Subcutaneous abdominal adipose tissue (tissue), 5 donors: ENCODE measurements around the gene IDI2.

Experiments used
- H3K27ac ChIP-seq: one replicate; pipeline ENCODE4 v1.7.0; 2013; ENCODE audit warnings: low read depth, mild to moderate bottlenecking, inconsistent platforms, low read length, moderate library complexity
- H3K27me3 ChIP-seq, 5 donors: one replicate each; pipeline ENCODE4 v1.7.0; 2013; ENCODE audit warnings: low read length in 5 of 5, inconsistent platforms in 1 of 5; ENCODE audit not compliant: control insufficient read depth in 5 of 5, insufficient read depth in 4 of 5
- H3K36me3 ChIP-seq, 5 donors: one replicate each; pipeline ENCODE4 v1.7.0; 2013; ENCODE audit warnings: low read length in 5 of 5; ENCODE audit not compliant: control insufficient read depth in 5 of 5, insufficient read depth in 5 of 5
- H3K4me1 ChIP-seq, 5 donors: one replicate each; pipeline ENCODE4 v1.7.0; 2013; ENCODE audit warnings: low read length in 5 of 5, mild to moderate bottlenecking in 3 of 5, moderate library complexity in 1 of 5; ENCODE audit not compliant: control insufficient read depth in 5 of 5, insufficient read depth in 5 of 5
- H3K4me3 ChIP-seq, 5 donors: one replicate each; pipeline ENCODE4 v1.7.0; 2013; ENCODE audit warnings: low read length in 5 of 5, low read depth in 1 of 5
- H3K9ac ChIP-seq, 5 donors: one replicate each; pipeline ENCODE4 v1.7.0; 2013; ENCODE audit warnings: low read length in 5 of 5, mild to moderate bottlenecking in 4 of 5, moderate library complexity in 3 of 5
- H3K9me3 ChIP-seq, 5 donors: one replicate each; pipeline ENCODE4 v1.7.0; 2013; ENCODE audit warnings: low read length in 5 of 5; ENCODE audit not compliant: control insufficient read depth in 5 of 5
- donor health status: healthy.
- donor health status: healthy.
- donor health status: healthy.
- donor health status: healthy.
- donor health status: healthy.

The IDI2 gene

GRCh38 chr10:1036341-1036791, 10.7 kb upstream of the IDI2 start:
- H3K9ac ChIP-seq = no peak overlapping the region
- H3K36me3 ChIP-seq = peaks cover 2 to 34% (median 22%) of the 10 kb centered on the region in 5 donors
- H3K27me3 ChIP-seq = no peaks in the 10 kb centered on the region
- no peaks in the 10 kb centered on the region for H3K9me3 ChIP-seq
- H3K4me3 ChIP-seq = no peak overlapping the region
- H3K27ac ChIP-seq = no peak overlapping the region
- peaks cover 0 to 22% (median 5%) of the 10 kb centered on the region in 5 donors for H3K4me1 ChIP-seq

DNA sequence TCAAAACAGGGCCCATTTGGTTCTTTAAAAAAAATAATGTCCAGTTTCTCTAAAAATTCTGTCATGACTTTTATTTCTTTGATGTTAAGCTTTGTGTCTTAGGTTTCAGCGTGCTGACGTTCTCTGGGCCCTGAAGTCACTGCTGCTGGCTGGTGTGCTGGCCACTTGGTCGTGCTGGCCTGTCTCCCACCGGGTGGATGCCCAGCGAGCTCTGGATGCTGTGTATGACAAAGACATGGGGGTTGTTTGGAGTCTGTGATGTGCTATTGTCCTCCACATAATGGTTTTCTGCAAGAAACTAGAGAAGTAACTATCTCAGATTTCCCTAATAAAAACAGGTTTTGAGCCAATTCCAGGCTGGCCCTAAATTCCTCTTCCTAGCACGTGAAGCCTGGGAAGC, 9.5 kb upstream of the IDI2 start:
- Histone ChIP-seq H3K4me3 (no peak overlapping the region), H3K4me1 (peaks cover 0 to 22% (median 5%) of the 10 kb centered on the region in 5 donors), H3K27me3 (no peaks in the 10 kb centered on the region), H3K9ac (peak overlapping the region in 1 of 5 donors; percentile 22), H3K9me3 (no peaks in the 10 kb centered on the region), H3K27ac (peak overlapping the region; percentile 24), H3K36me3 (peaks cover 2 to 26% (median 15%) of the 10 kb centered on the region in 5 donors)

DNA sequence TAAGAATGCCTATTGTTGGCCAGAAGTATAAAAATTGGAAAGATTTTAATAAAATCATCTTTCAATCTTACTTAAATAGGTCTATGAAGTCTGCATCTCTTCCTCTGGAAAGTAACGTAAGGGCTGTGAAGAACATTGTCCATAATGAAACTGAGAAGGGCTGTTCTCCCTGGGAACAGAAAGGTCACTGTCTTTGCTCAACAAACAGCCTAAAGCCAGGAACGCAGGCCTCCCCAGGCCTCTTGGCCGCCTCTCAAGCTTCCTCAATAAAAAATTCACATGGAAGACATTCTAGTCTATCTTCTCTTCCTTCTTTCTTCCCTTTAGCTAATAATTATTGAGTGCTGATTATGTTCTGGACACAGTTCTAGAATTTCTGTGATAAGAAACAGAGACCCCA, 9.1 kb upstream of the IDI2 start:
- H3K9ac ChIP-seq = no peak overlapping the region
- peak overlapping the region; percentile 24 for H3K27ac ChIP-seq

GRCh38 chr10:1033601-1034000, 7.9 kb upstream of the IDI2 start:
- H3K27ac ChIP-seq = no peak overlapping the region
- H3K9ac ChIP-seq = peak overlapping the region in 1 of 5 donors; percentile 5
- peaks cover 2 to 16% (median 8%) of the 10 kb centered on the region in 5 donors for H3K36me3 ChIP-seq
- H3K9me3 ChIP-seq = no peaks in the 10 kb centered on the region
- no peak overlapping the region for H3K4me3 ChIP-seq
- H3K4me1 ChIP-seq = peaks cover 0 to 22% (median 5%) of the 10 kb centered on the region in 5 donors
- H3K27me3 ChIP-seq = no peaks in the 10 kb centered on the region

More for the DNA sequence above, 9.1 kb upstream of the IDI2 start:
- no peaks in the 10 kb centered on the region for H3K9me3 ChIP-seq
- H3K27me3 ChIP-seq = no peaks in the 10 kb centered on the region
- H3K4me3 ChIP-seq = no peak overlapping the region
- peaks cover 0 to 22% (median 5%) of the 10 kb centered on the region in 5 donors for H3K4me1 ChIP-seq
- peaks cover 2 to 24% (median 12%) of the 10 kb centered on the region in 5 donors for H3K36me3 ChIP-seq

DNA sequence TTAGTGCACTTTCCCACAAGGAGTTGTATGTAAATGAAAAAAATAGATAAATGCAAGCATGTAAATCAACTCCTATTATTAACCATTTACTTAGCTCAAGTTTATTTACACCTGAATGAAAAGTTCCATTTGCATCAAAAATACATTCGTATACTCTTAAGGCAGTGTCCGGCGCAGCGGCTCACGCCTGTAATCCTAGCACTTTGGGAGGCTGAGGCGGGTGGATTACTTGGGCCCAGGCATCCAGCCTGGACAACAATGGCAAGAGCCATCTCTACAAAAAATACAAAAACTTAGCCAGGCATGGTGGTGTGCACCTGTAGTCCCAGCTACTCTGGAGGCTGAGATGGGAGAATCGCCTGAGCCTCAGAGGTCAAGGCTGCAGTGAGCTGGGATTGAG, 4.2 kb upstream of the IDI2 start:
- H3K4me1 ChIP-seq = peaks cover 0 to 13% (median 3%) of the 10 kb centered on the region in 5 donors
- no peaks in the 10 kb centered on the region for H3K9me3 ChIP-seq
- H3K27me3 ChIP-seq = no peaks in the 10 kb centered on the region
- H3K9ac ChIP-seq = no peak overlapping the region
- no peak overlapping the region for H3K27ac ChIP-seq
- no peaks in the 10 kb centered on the region for H3K36me3 ChIP-seq
- H3K4me3 ChIP-seq = no peak overlapping the region

DNA sequence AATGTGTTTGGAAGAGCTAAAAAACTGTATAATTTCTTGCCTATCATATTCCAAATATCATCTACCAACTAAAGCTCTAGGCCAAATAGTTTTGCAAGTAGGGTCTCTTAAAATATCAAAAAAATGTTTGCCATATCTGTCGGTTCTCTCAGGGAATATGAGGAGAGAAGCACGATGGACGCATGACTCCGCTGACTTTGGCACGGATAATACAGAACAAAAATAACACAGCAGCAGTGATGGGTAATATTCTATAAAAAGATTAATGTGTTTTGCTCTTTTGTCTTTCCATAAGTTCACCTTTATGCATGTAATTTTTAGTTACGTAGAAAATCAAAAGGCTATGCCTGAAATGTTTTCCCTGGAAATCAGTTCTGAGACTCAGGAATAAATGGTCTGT, 919 bp upstream of the IDI2 start:
- H3K27ac ChIP-seq = no peak overlapping the region
- no peaks in the 10 kb centered on the region for H3K4me1 ChIP-seq
- H3K9me3 ChIP-seq = no peaks in the 10 kb centered on the region
- H3K27me3 ChIP-seq = no peaks in the 10 kb centered on the region
- H3K9ac ChIP-seq = no peak overlapping the region
- H3K4me3 ChIP-seq = no peak overlapping the region
- H3K36me3 ChIP-seq = no peaks in the 10 kb centered on the region

- no peaks in the 10 kb centered on the region for H3K4me1 ChIP-seq
- peaks cover 0 to 14% (median 9%) of the 10 kb centered on the region in 5 donors for H3K36me3 ChIP-seq
- no peak overlapping the region for H3K27ac ChIP-seq
- H3K9me3 ChIP-seq = no peaks in the 10 kb centered on the region
- no peak overlapping the region for H3K4me3 ChIP-seq
- H3K9ac ChIP-seq = no peak overlapping the region
- no peaks in the 10 kb centered on the region for H3K27me3 ChIP-seq
These were observed 1.6 kb downstream of the IDI2 start for GRCh38 chr10:1024103-1024502.

DNA sequence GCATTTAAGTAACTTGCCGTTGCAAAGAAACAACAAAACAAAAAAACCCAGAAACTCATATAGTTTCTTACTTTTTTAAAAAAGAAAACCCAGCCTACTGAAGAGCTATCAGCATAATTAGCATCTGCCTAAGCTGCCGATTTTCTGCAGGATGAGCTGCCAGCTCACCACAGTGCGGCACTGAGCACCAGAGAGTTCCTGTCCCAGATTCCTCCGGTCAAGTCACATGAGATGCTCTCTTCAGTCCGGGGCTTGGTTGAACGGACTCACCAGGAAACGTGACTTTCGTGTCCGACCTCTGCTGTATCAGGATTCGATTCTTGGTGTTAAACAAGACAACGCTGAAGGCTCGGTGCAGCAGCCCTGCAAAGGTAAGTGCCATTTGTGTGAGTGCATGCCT, 3.2 kb downstream of the IDI2 start:
- H3K4me1 ChIP-seq = no peaks in the 10 kb centered on the region
- no peaks in the 10 kb centered on the region for H3K27me3 ChIP-seq
- no peak overlapping the region for H3K27ac ChIP-seq
- no peak overlapping the region for H3K4me3 ChIP-seq
- peaks cover 3 to 26% (median 17%) of the 10 kb centered on the region in 5 donors for H3K36me3 ChIP-seq
- no peaks in the 10 kb centered on the region for H3K9me3 ChIP-seq
- H3K9ac ChIP-seq = no peak overlapping the region

- Histone ChIP-seq H3K9ac (no peak overlapping the region), H3K27me3 (no peaks in the 10 kb centered on the region), H3K4me3 (no peak overlapping the region), H3K9me3 (no peaks in the 10 kb centered on the region), H3K4me1 (no peaks in the 10 kb centered on the region), H3K36me3 (peaks cover 15 to 40% (median 31%) of the 10 kb centered on the region in 5 donors), H3K27ac (no peak overlapping the region)
These were observed 4.7 kb downstream of the IDI2 start for GRCh38 chr10:1020958-1021357.

- H3K9ac ChIP-seq = no peak overlapping the region
- no peaks in the 10 kb centered on the region for H3K4me1 ChIP-seq
- no peak overlapping the region for H3K4me3 ChIP-seq
- H3K27me3 ChIP-seq = no peaks in the 10 kb centered on the region
- no peak overlapping the region for H3K27ac ChIP-seq
- H3K36me3 ChIP-seq = peaks cover 15 to 45% (median 36%) of the 10 kb centered on the region in 5 donors
- H3K9me3 ChIP-seq = no peaks in the 10 kb centered on the region
These were observed 5.2 kb downstream of the IDI2 start for GRCh38 chr10:1020460-1020859.
